Measurements from ENCODE around the gene ISLR2.
A peak's percentile ranks its signal among the peaks of the same experiment; 100 is the strongest.

Gene ISLR2

DNA sequence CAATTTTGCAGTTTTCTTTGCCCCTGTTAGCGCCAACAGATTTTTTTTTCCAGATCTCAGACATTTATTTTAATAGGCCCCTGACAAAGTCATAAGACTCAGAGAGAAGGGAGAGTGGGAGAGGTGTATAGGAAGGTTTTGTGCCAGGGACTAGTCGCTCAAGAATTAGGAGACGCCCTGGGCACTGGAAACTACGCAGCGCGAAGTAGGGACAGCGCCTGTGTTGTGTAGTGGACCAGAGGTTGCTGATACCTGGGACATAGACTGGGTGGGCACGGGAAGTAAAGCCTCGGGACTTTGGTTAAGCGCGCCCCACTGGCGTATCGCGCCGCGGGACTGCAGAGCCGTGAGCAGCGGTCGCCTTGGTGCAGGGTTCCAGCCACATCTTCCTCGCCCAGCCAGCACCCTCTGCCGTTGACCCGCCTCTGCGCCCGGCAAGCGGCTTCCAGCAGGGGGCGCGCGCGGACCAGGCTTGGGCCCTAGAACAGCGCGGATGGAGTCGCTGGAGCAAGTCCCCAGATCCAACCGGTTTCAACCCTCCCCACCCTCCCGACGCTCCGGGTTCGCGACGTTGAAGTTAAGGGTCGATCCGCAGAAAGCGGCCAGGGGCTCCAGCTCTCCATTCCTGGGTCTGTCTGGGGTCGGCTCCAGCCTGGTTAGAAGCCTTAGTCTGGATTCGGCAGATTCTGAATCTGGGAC, 3.0 kb upstream of the ISLR2 start (continued):
- TF ChIP-seq, protein P1, sequence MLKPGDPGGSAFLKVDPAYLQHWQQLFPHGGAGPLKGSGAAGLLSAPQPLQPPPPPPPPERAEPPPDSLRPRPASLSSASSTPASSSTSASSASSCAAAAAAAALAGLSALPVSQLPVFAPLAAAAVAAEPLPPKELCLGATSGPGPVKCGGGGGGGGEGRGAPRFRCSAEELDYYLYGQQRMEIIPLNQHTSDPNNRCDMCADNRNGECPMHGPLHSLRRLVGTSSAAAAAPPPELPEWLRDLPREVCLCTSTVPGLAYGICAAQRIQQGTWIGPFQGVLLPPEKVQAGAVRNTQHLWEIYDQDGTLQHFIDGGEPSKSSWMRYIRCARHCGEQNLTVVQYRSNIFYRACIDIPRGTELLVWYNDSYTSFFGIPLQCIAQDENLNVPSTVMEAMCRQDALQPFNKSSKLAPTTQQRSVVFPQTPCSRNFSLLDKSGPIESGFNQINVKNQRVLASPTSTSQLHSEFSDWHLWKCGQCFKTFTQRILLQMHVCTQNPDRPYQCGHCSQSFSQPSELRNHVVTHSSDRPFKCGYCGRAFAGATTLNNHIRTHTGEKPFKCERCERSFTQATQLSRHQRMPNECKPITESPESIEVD (tag by site-specific recombination; IDR thresholded peaks at IDR 0.05) = no peak
- TF ChIP-seq ZNF629 (tag by site-specific recombination; IDR thresholded peaks at IDR 0.05) (peak; percentile 57), GFI1B (tag by site-specific recombination; IDR thresholded peaks at IDR 0.05) (no peak), ZNF837 (tag by site-specific recombination; IDR thresholded peaks at IDR 0.05) (no peak), GLI4 (tag by site-specific recombination; IDR thresholded peaks at IDR 0.05) (no peak), ZFP37 (tag by site-specific recombination; IDR thresholded peaks at IDR 0.05) (peak; percentile 93), ZNF133 (tag by site-specific recombination; IDR thresholded peaks at IDR 0.05) (no peak), ZNF416 (tag by site-specific recombination; IDR thresholded peaks at IDR 0.05) (no peak), ZNF624 (tag by site-specific recombination; IDR thresholded peaks at IDR 0.05) (no peak), GLIS1 (tag by site-specific recombination; IDR thresholded peaks at IDR 0.05) (0 out of 2 replicates have a peak, but pooled peaks have one; percentile 41), ZBTB48 (tag by site-specific recombination; IDR thresholded peaks at IDR 0.05) (peak; percentile 74), ZNF138 (tag by site-specific recombination; IDR thresholded peaks at IDR 0.05; ENCODE audit: borderline replicate concordance) (no peak), REPIN1 (tag by site-specific recombination; IDR thresholded peaks at IDR 0.05; ENCODE audit: low read depth) (no peak), ZNF175 (tag by site-specific recombination; IDR thresholded peaks at IDR 0.05) (no peak), ZNF571 (tag by site-specific recombination; IDR thresholded peaks at IDR 0.05) (no peak), ZBTB1 (tag by site-specific recombination; IDR thresholded peaks at IDR 0.05) (no peak), ZSCAN23 (tag by site-specific recombination; IDR thresholded peaks at IDR 0.05) (0 out of 2 replicates have a peak, but pooled peaks have one; percentile 46), ZNF514 (tag by site-specific recombination; IDR thresholded peaks at IDR 0.05) (no peak)
- TF ChIP-seq, protein P2, sequence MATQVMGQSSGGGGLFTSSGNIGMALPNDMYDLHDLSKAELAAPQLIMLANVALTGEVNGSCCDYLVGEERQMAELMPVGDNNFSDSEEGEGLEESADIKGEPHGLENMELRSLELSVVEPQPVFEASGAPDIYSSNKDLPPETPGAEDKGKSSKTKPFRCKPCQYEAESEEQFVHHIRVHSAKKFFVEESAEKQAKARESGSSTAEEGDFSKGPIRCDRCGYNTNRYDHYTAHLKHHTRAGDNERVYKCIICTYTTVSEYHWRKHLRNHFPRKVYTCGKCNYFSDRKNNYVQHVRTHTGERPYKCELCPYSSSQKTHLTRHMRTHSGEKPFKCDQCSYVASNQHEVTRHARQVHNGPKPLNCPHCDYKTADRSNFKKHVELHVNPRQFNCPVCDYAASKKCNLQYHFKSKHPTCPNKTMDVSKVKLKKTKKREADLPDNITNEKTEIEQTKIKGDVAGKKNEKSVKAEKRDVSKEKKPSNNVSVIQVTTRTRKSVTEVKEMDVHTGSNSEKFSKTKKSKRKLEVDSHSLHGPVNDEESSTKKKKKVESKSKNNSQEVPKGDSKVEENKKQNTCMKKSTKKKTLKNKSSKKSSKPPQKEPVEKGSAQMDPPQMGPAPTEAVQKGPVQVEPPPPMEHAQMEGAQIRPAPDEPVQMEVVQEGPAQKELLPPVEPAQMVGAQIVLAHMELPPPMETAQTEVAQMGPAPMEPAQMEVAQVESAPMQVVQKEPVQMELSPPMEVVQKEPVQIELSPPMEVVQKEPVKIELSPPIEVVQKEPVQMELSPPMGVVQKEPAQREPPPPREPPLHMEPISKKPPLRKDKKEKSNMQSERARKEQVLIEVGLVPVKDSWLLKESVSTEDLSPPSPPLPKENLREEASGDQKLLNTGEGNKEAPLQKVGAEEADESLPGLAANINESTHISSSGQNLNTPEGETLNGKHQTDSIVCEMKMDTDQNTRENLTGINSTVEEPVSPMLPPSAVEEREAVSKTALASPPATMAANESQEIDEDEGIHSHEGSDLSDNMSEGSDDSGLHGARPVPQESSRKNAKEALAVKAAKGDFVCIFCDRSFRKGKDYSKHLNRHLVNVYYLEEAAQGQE (tag by site-specific recombination; IDR thresholded peaks at IDR 0.05) = 0 out of 2 replicates have a peak, but pooled peaks have one; percentile 24
- TF ChIP-seq, protein P3, sequence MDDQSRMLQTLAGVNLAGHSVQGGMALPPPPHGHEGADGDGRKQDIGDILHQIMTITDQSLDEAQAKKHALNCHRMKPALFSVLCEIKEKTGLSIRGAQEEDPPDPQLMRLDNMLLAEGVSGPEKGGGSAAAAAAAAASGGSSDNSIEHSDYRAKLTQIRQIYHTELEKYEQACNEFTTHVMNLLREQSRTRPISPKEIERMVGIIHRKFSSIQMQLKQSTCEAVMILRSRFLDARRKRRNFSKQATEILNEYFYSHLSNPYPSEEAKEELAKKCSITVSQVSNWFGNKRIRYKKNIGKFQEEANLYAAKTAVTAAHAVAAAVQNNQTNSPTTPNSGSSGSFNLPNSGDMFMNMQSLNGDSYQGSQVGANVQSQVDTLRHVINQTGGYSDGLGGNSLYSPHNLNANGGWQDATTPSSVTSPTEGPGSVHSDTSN (CRISPR knock-in tag; IDR thresholded peaks at IDR 0.05) = peak; percentile 92; the same call in 1 of the 2 replicates
- TF ChIP-seq, protein P4, sequence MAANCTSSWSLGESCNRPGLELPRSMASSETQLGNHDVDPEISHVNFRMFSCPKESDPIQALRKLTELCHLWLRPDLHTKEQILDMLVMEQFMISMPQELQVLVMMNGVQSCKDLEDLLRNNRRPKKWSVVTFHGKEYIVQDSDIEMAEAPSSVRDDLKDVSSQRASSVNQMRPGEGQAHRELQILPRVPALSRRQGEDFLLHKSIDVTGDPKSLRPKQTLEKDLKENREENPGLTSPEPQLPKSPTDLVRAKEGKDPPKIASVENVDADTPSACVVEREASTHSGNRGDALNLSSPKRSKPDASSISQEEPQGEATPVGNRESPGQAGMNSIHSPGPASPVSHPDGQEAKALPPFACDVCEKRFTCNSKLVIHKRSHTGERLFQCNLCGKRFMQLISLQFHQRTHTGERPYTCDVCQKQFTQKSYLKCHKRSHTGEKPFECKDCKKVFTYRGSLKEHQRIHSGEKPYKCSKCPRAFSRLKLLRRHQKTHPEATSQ (tag by site-specific recombination; IDR thresholded peaks at IDR 0.05) = no peak
- TF ChIP-seq, protein P5, sequence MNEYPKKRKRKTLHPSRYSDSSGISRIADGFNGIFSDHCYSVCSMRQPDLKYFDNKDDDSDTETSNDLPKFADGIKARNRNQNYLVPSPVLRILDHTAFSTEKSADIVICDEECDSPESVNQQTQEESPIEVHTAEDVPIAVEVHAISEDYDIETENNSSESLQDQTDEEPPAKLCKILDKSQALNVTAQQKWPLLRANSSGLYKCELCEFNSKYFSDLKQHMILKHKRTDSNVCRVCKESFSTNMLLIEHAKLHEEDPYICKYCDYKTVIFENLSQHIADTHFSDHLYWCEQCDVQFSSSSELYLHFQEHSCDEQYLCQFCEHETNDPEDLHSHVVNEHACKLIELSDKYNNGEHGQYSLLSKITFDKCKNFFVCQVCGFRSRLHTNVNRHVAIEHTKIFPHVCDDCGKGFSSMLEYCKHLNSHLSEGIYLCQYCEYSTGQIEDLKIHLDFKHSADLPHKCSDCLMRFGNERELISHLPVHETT (tag by site-specific recombination; IDR thresholded peaks at IDR 0.05) = no peak
- TF ChIP-seq, protein P6, sequence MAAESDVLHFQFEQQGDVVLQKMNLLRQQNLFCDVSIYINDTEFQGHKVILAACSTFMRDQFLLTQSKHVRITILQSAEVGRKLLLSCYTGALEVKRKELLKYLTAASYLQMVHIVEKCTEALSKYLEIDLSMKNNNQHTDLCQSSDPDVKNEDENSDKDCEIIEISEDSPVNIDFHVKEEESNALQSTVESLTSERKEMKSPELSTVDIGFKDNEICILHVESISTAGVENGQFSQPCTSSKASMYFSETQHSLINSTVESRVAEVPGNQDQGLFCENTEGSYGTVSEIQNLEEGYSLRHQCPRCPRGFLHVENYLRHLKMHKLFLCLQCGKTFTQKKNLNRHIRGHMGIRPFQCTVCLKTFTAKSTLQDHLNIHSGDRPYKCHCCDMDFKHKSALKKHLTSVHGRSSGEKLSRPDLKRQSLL (tag by site-specific recombination; IDR thresholded peaks at IDR 0.05) = peak; percentile 19; the same call in 1 of the 2 replicates
- TF ChIP-seq, protein P7, sequence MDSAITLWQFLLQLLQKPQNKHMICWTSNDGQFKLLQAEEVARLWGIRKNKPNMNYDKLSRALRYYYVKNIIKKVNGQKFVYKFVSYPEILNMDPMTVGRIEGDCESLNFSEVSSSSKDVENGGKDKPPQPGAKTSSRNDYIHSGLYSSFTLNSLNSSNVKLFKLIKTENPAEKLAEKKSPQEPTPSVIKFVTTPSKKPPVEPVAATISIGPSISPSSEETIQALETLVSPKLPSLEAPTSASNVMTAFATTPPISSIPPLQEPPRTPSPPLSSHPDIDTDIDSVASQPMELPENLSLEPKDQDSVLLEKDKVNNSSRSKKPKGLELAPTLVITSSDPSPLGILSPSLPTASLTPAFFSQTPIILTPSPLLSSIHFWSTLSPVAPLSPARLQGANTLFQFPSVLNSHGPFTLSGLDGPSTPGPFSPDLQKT (IDR thresholded peaks at IDR 0.05; ENCODE audit: borderline replicate concordance, low read depth, low read length) = no peak
- TF ChIP-seq, protein P8, sequence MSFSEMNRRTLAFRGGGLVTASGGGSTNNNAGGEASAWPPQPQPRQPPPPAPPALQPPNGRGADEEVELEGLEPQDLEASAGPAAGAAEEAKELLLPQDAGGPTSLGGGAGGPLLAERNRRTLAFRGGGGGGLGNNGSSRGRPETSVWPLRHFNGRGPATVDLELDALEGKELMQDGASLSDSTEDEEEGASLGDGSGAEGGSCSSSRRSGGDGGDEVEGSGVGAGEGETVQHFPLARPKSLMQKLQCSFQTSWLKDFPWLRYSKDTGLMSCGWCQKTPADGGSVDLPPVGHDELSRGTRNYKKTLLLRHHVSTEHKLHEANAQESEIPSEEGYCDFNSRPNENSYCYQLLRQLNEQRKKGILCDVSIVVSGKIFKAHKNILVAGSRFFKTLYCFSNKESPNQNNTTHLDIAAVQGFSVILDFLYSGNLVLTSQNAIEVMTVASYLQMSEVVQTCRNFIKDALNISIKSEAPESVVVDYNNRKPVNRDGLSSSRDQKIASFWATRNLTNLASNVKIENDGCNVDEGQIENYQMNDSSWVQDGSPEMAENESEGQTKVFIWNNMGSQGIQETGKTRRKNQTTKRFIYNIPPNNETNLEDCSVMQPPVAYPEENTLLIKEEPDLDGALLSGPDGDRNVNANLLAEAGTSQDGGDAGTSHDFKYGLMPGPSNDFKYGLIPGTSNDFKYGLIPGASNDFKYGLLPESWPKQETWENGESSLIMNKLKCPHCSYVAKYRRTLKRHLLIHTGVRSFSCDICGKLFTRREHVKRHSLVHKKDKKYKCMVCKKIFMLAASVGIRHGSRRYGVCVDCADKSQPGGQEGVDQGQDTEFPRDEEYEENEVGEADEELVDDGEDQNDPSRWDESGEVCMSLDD (tag by site-specific recombination; IDR thresholded peaks at IDR 0.05) = peak; percentile 63; the same call in 1 of the 2 replicates

All from HEK293 (cell line).